Measurements from ENCODE around the gene MAP6.

GRCh38 chr11:75596914-75597313, 71.9 kb downstream of the MAP6 start:
- TF ChIP-seq, protein P1, sequence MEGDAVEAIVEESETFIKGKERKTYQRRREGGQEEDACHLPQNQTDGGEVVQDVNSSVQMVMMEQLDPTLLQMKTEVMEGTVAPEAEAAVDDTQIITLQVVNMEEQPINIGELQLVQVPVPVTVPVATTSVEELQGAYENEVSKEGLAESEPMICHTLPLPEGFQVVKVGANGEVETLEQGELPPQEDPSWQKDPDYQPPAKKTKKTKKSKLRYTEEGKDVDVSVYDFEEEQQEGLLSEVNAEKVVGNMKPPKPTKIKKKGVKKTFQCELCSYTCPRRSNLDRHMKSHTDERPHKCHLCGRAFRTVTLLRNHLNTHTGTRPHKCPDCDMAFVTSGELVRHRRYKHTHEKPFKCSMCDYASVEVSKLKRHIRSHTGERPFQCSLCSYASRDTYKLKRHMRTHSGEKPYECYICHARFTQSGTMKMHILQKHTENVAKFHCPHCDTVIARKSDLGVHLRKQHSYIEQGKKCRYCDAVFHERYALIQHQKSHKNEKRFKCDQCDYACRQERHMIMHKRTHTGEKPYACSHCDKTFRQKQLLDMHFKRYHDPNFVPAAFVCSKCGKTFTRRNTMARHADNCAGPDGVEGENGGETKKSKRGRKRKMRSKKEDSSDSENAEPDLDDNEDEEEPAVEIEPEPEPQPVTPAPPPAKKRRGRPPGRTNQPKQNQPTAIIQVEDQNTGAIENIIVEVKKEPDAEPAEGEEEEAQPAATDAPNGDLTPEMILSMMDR (optimal IDR thresholded peaks at IDR 0.05 in 1 of 3, IDR thresholded peaks at IDR 0.05 in 1 of 3, conservative IDR thresholded peaks at IDR 0.05 in 1 of 3; ENCODE audit: extremely low read depth in 1 of 3, insufficient read depth in 2 of 3, low read length in 3 of 3), result no peak
- TF ChIP-seq EZH2 (IDR thresholded peaks at IDR 0.05; ENCODE audit: low read length), result no peak

Measured in keratinocyte (primary cell).